Caco-2 (cell line): ENCODE data around the gene LNX2. TPM values are rescaled to one million over a fixed set of nuclear protein-coding genes. Genes with fewer than 3 reads are reported as not detected.

Experiments
- BruUV-seq: library from RNA; stranded (reverse); fragments of 400-500 nt; replicated peaks from 2 replicates; lab custom pipeline; 2021; lab: Mats Ljungman, UMichigan
- CTCF ChIA-PET: fragments of 300-600 bp; sonication (Branson Sonifier 250); formaldehyde crosslinking; loops from one replicate; lab custom pipeline; 2022; ENCODE audit warnings: antibody characterized with exemption; lab: Charles Lee
- POLR2A ChIA-PET: fragments of 300-600 bp; sonication (Branson Sonifier 250); formaldehyde crosslinking; loops from one replicate; lab custom pipeline; 2022; ENCODE audit warnings: antibody characterized with exemption; lab: Charles Lee
- DNase-seq, 2 experiments: peaks; one replicate each; pipeline versions ENCODE4 v3.0.0 to v3.0.0-alpha.2; 2020 to 2022
- H3K27me3 ChIP-seq: replicated peaks from 2 replicates; pipeline ENCODE4 v1.6.0; 2011; ENCODE audit warnings: low read length; ENCODE audit not compliant: control insufficient read depth, insufficient read depth
- H3K36me3 ChIP-seq: 2 replicates; pipeline ENCODE4 v1.5.1; 2011; ENCODE audit warnings: low read length; ENCODE audit not compliant: control insufficient read depth, insufficient read depth
- H3K4me1 ChIP-seq: fragments of 250-450 bp; sonication (Bioruptor Pico); 2 replicates; pipeline ENCODE4 v1.5.1; 2020; ENCODE audit warnings: mild to moderate bottlenecking
- H3K4me3 ChIP-seq: 2 replicates; pipeline ENCODE4 v1.5.1; 2011; ENCODE audit warnings: low read depth, mild to moderate bottlenecking, control low read depth, low read length
- H3K9me3 ChIP-seq: fragments of 250-450 bp; sonication (Bioruptor Pico); 2 replicates; pipeline ENCODE4 v1.5.1; 2020; ENCODE audit warnings: mild to moderate bottlenecking, moderate library complexity
- H3K27ac Mint-ChIP-seq: one replicate; pipeline ENCODE4 v1.8.0; 2022; ENCODE audit warnings: mixed read lengths; ENCODE audit not compliant: unreplicated experiment
- H3K27me3 Mint-ChIP-seq: one replicate; pipeline ENCODE4 v1.8.0; 2022; ENCODE audit warnings: mixed read lengths; ENCODE audit not compliant: insufficient read depth, unreplicated experiment
- H3K36me3 Mint-ChIP-seq: one replicate; pipeline ENCODE4 v1.8.0; 2022; ENCODE audit warnings: mild to moderate bottlenecking, mixed read lengths; ENCODE audit not compliant: insufficient read depth, unreplicated experiment
- H3K4me1 Mint-ChIP-seq: one replicate; pipeline ENCODE4 v1.8.0; 2022; ENCODE audit warnings: low read depth, mixed read lengths; ENCODE audit not compliant: unreplicated experiment
- H3K4me3 Mint-ChIP-seq: one replicate; pipeline ENCODE4 v1.8.0; 2022; ENCODE audit warnings: mild to moderate bottlenecking, moderate library complexity, mixed read lengths; ENCODE audit not compliant: unreplicated experiment
- H3K9me3 Mint-ChIP-seq: one replicate; pipeline ENCODE4 v1.8.0; 2022; ENCODE audit warnings: mixed read lengths; ENCODE audit not compliant: unreplicated experiment
- CTCF ChIP-seq, 2 experiments: fragments of 200-600 bp in 1 of 2; IDR thresholded peaks; 1 replicate in 1 of 2; 2 replicates in 1 of 2; pipeline versions ENCODE4 v1.5.1 to v1.8.0; 2011 to 2022; ENCODE audit warnings: antibody characterized with exemption in 1 of 2, control low read depth in 1 of 2, inconsistent platforms in 1 of 2, low read depth in 1 of 2, low read length in 1 of 2, mild to moderate bottlenecking in 1 of 2, moderate library complexity in 1 of 2; ENCODE audit not compliant: insufficient read depth in 1 of 2, severe bottlenecking in 1 of 2, unreplicated experiment in 1 of 2
- intact Hi-C: fragments of 100-400 bp; cut with micrococcal nuclease; formaldehyde crosslinking; loops from one replicate; pipeline ENCODE4 v1.10.0; 2022; ENCODE audit not compliant: unreplicated experiment
- total RNA-seq: library from RNA; stranded (reverse); gene quantifications from 2 replicates; pipeline ENCODE4 v1.2.3, GENCODE V29; 2022

LNX2 gene
- total RNA-seq, 1 experiment from 2014 or later: 24.4 TPM

GRCh38 chr13:27624071-27624470 lies 3.7 kb upstream of the LNX2 start:
- Histone ChIP-seq H3K4me3 (no peak overlapping the region), H3K36me3 (no peaks in the 10 kb centered on the region), H3K4me1 (peaks cover 33% of the 10 kb centered on the region), H3K9me3 (no peaks in the 10 kb centered on the region), H3K27me3 (no peaks in the 10 kb centered on the region)
- H3K27ac Mint-ChIP-seq: no peak overlapping the region
- TF ChIP-seq CTCF (IDR thresholded peaks at IDR 0.05; ENCODE audit: insufficient read depth in 1 of 2, low read depth in 1 of 2, low read length in 1 of 2, severe bottlenecking in 1 of 2, unreplicated experiment in 1 of 2): no peak
- no peaks in the 10 kb centered on the region for H3K9me3 Mint-ChIP-seq
- no peak for DNase-seq
- intact Hi-C loops: loop anchor here (5.0 to 10.0 kb wide), 3 partner anchors 92 to 659 kb away; partner anchors contain the start of gene CDX2
- CTCF ChIA-PET: no interaction called here
- H3K4me1 Mint-ChIP-seq: peaks cover 41% of the 10 kb centered on the region
- no peak overlapping the region for H3K4me3 Mint-ChIP-seq
- peaks cover 63% of the 10 kb centered on the region for H3K36me3 Mint-ChIP-seq
- no peaks in the 10 kb centered on the region for H3K27me3 Mint-ChIP-seq
- POLR2A ChIA-PET: no interaction called here
- BruUV-seq: no TSS peak

GRCh38 chr13:27622881-27623280 lies 2.6 kb upstream of the LNX2 start:
- BruUV-seq: TSS peak; percentile 58

GRCh38 chr13:27622102-27622820 lies 1.9 kb upstream of the LNX2 start:
- no TSS peak for BruUV-seq
- no peak for DNase-seq
- Mint-ChIP-seq H3K9me3 (no peaks in the 10 kb centered on the region), H3K4me1 (peaks cover 49% of the 10 kb centered on the region), H3K4me3 (peak overlapping the region; percentile 99), H3K27me3 (no peaks in the 10 kb centered on the region), H3K36me3 (peaks cover 58% of the 10 kb centered on the region), H3K27ac (peak overlapping the region; percentile 96)
- peaks cover 50% of the 10 kb centered on the region for H3K4me1 ChIP-seq
- TF ChIP-seq CTCF (IDR thresholded peaks at IDR 0.05; ENCODE audit: insufficient read depth in 1 of 2, low read depth in 1 of 2, low read length in 1 of 2, severe bottlenecking in 1 of 2, unreplicated experiment in 1 of 2): peak in 1 of 2 experiments; percentile 27
- H3K27me3 ChIP-seq: no peaks in the 10 kb centered on the region
- POLR2A ChIA-PET: interaction anchor here (0.5 kb wide), 1 partner anchor 209 kb away, joined by 3 read pairs; no protein-coding TSS in a partner anchor
- CTCF ChIA-PET: interaction anchor here (0.6 to 1.9 kb wide), 2 partner anchors 54 to 260 kb away, joined by 3 to 8 read pairs; no protein-coding TSS in a partner anchor
- H3K36me3 ChIP-seq: no peaks in the 10 kb centered on the region
- H3K9me3 ChIP-seq: no peaks in the 10 kb centered on the region
- peak overlapping the region; percentile 76 for H3K4me3 ChIP-seq
- intact Hi-C loops: loop anchor here (5.0 to 10.0 kb wide), 3 partner anchors 90 to 657 kb away; partner anchors contain the start of gene CDX2

More at GRCh38 chr13:27622881-27623280, 2.6 kb upstream of the LNX2 start:
- peak overlapping the region; percentile 76 for H3K4me3 ChIP-seq
- no peaks in the 10 kb centered on the region for H3K27me3 ChIP-seq
- peaks cover 49% of the 10 kb centered on the region for H3K4me1 Mint-ChIP-seq
- no peaks in the 10 kb centered on the region for H3K9me3 ChIP-seq
- POLR2A ChIA-PET: no interaction called here
- no peak overlapping the region for H3K27ac Mint-ChIP-seq
- H3K36me3 ChIP-seq: no peaks in the 10 kb centered on the region
- H3K4me1 ChIP-seq: peaks cover 43% of the 10 kb centered on the region
- peaks cover 59% of the 10 kb centered on the region for H3K36me3 Mint-ChIP-seq
- DNase-seq: no peak
- CTCF ChIA-PET: no interaction called here
- intact Hi-C loops: loop anchor here (5.0 to 10.0 kb wide), 3 partner anchors 91 to 658 kb away; partner anchors contain the start of gene CDX2
- no peak for TF ChIP-seq CTCF (IDR thresholded peaks at IDR 0.05; ENCODE audit: insufficient read depth in 1 of 2, low read depth in 1 of 2, low read length in 1 of 2, severe bottlenecking in 1 of 2, unreplicated experiment in 1 of 2)
- peak overlapping the region; percentile 99 for H3K4me3 Mint-ChIP-seq
- no peaks in the 10 kb centered on the region for H3K9me3 Mint-ChIP-seq
- no peaks in the 10 kb centered on the region for H3K27me3 Mint-ChIP-seq
